ENCODE results near the gene TMEM158.

The TMEM158 gene

DNA sequence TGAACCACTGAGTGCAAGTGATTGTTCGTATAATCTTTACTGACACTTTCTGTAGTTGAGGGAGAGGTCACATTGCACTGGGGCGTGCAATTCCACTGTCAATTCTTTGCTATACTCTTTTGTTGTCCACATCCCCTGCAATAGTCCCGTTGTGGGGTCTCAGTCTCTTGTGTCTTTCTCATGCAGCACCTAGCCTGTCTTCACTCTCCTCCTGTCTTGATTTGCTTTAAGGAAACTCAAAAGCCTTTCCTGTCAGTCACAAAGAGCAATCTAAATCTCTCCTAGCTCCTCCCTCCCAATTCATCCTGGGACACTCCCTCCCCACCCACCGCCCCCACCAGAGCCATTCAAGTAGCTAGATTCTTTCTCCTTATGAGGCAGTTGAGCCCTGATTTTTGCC is 13.2 kb upstream of the TMEM158 start:
- no peak for ATAC-seq
- TF ChIP-seq, protein P1, sequence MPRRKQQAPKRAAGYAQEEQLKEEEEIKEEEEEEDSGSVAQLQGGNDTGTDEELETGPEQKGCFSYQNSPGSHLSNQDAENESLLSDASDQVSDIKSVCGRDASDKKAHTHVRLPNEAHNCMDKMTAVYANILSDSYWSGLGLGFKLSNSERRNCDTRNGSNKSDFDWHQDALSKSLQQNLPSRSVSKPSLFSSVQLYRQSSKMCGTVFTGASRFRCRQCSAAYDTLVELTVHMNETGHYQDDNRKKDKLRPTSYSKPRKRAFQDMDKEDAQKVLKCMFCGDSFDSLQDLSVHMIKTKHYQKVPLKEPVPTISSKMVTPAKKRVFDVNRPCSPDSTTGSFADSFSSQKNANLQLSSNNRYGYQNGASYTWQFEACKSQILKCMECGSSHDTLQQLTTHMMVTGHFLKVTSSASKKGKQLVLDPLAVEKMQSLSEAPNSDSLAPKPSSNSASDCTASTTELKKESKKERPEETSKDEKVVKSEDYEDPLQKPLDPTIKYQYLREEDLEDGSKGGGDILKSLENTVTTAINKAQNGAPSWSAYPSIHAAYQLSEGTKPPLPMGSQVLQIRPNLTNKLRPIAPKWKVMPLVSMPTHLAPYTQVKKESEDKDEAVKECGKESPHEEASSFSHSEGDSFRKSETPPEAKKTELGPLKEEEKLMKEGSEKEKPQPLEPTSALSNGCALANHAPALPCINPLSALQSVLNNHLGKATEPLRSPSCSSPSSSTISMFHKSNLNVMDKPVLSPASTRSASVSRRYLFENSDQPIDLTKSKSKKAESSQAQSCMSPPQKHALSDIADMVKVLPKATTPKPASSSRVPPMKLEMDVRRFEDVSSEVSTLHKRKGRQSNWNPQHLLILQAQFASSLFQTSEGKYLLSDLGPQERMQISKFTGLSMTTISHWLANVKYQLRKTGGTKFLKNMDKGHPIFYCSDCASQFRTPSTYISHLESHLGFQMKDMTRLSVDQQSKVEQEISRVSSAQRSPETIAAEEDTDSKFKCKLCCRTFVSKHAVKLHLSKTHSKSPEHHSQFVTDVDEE (CRISPR knock-in tag; IDR thresholded peaks at IDR 0.05), result no peak
- TF ChIP-seq ZNF70 (CRISPR knock-in tag; IDR thresholded peaks at IDR 0.05) (no peak), ZFP3 (CRISPR knock-in tag; IDR thresholded peaks at IDR 0.05) (no peak), ZNF565 (CRISPR knock-in tag; conservative IDR thresholded peaks at IDR 0.05; ENCODE audit: low read depth) (no peak), ISL1 (CRISPR knock-in tag; IDR thresholded peaks at IDR 0.05) (no peak), ZFP30 (CRISPR knock-in tag; IDR thresholded peaks at IDR 0.05) (no peak), TCF4 (CRISPR knock-in tag; IDR thresholded peaks at IDR 0.05; ENCODE audit: borderline replicate concordance) (no peak), GLIS3 (CRISPR knock-in tag; IDR thresholded peaks at IDR 0.05) (no peak), TOX (CRISPR knock-in tag; IDR thresholded peaks at IDR 0.05; ENCODE audit: borderline replicate concordance) (no peak), ZNF8 (CRISPR knock-in tag; IDR thresholded peaks at IDR 0.05) (no peak), BACH2 (CRISPR knock-in tag; IDR thresholded peaks at IDR 0.05; ENCODE audit: borderline replicate concordance) (no peak), ZC3H10 (CRISPR knock-in tag; IDR thresholded peaks at IDR 0.05) (no peak), CSDC2 (CRISPR knock-in tag; IDR thresholded peaks at IDR 0.05) (no peak), ESRRG (CRISPR knock-in tag; IDR thresholded peaks at IDR 0.05) (no peak), SNAI2 (CRISPR knock-in tag; IDR thresholded peaks at IDR 0.05) (no peak)
- TF ChIP-seq, protein P2, sequence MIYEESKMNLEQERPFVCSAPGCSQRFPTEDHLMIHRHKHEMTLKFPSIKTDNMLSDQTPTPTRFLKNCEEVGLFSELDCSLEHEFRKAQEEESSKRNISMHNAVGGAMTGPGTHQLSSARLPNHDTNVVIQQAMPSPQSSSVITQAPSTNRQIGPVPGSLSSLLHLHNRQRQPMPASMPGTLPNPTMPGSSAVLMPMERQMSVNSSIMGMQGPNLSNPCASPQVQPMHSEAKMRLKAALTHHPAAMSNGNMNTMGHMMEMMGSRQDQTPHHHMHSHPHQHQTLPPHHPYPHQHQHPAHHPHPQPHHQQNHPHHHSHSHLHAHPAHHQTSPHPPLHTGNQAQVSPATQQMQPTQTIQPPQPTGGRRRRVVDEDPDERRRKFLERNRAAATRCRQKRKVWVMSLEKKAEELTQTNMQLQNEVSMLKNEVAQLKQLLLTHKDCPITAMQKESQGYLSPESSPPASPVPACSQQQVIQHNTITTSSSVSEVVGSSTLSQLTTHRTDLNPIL (CRISPR knock-in tag; IDR thresholded peaks at IDR 0.05; ENCODE audit: low read depth), result no peak
- TF ChIP-seq, protein P3, sequence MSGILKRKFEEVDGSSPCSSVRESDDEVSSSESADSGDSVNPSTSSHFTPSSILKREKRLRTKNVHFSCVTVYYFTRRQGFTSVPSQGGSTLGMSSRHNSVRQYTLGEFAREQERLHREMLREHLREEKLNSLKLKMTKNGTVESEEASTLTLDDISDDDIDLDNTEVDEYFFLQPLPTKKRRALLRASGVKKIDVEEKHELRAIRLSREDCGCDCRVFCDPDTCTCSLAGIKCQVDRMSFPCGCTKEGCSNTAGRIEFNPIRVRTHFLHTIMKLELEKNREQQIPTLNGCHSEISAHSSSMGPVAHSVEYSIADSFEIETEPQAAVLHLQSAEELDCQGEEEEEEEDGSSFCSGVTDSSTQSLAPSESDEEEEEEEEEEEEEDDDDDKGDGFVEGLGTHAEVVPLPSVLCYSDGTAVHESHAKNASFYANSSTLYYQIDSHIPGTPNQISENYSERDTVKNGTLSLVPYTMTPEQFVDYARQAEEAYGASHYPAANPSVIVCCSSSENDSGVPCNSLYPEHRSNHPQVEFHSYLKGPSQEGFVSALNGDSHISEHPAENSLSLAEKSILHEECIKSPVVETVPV (CRISPR knock-in tag; IDR thresholded peaks at IDR 0.05), result no peak

DNA sequence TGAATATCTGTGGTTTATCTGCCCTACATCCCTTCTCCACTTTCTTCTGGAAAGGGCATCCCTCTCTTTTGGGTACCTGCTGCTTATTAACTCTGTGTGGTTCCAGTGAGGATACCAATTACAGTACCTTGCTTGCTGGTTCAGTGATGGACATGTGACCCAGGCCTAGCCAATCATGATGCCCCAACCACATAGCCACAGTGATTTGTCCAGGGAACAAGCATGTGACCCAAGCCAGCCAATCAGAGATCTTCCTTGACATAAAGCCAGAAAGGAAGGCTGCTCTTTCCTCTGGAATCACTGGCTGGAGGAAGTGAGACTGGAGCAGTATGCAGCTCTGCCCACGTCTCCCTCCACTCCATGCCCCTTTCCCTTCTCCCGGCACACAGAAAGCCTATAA is 10.9 kb upstream of the TMEM158 start:
- TF ChIP-seq ZNF70 (CRISPR knock-in tag; IDR thresholded peaks at IDR 0.05) (no peak), ZNF8 (CRISPR knock-in tag; IDR thresholded peaks at IDR 0.05) (no peak), ZNF565 (CRISPR knock-in tag; conservative IDR thresholded peaks at IDR 0.05; ENCODE audit: low read depth) (no peak), TCF4 (CRISPR knock-in tag; IDR thresholded peaks at IDR 0.05; ENCODE audit: borderline replicate concordance) (no peak), ZFP30 (CRISPR knock-in tag; IDR thresholded peaks at IDR 0.05) (no peak), OSR1 (CRISPR knock-in tag; IDR thresholded peaks at IDR 0.05) (no peak), SNAI2 (CRISPR knock-in tag; IDR thresholded peaks at IDR 0.05) (no peak), BACH2 (CRISPR knock-in tag; IDR thresholded peaks at IDR 0.05; ENCODE audit: borderline replicate concordance) (no peak), ZC3H10 (CRISPR knock-in tag; IDR thresholded peaks at IDR 0.05) (no peak), ISL1 (CRISPR knock-in tag; IDR thresholded peaks at IDR 0.05) (no peak), ARNTL (CRISPR knock-in tag; IDR thresholded peaks at IDR 0.05; ENCODE audit: borderline replicate concordance, low read depth) (no peak)
- TF ChIP-seq, protein P3 (CRISPR knock-in tag; IDR thresholded peaks at IDR 0.05), result no peak
- TF ChIP-seq, protein P4, sequence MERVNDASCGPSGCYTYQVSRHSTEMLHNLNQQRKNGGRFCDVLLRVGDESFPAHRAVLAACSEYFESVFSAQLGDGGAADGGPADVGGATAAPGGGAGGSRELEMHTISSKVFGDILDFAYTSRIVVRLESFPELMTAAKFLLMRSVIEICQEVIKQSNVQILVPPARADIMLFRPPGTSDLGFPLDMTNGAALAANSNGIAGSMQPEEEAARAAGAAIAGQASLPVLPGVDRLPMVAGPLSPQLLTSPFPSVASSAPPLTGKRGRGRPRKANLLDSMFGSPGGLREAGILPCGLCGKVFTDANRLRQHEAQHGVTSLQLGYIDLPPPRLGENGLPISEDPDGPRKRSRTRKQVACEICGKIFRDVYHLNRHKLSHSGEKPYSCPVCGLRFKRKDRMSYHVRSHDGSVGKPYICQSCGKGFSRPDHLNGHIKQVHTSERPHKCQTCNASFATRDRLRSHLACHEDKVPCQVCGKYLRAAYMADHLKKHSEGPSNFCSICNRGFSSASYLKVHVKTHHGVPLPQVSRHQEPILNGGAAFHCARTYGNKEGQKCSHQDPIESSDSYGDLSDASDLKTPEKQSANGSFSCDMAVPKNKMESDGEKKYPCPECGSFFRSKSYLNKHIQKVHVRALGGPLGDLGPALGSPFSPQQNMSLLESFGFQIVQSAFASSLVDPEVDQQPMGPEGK (CRISPR knock-in tag; IDR thresholded peaks at IDR 0.05; ENCODE audit: borderline replicate concordance), result no peak
- TF ChIP-seq, protein P5, sequence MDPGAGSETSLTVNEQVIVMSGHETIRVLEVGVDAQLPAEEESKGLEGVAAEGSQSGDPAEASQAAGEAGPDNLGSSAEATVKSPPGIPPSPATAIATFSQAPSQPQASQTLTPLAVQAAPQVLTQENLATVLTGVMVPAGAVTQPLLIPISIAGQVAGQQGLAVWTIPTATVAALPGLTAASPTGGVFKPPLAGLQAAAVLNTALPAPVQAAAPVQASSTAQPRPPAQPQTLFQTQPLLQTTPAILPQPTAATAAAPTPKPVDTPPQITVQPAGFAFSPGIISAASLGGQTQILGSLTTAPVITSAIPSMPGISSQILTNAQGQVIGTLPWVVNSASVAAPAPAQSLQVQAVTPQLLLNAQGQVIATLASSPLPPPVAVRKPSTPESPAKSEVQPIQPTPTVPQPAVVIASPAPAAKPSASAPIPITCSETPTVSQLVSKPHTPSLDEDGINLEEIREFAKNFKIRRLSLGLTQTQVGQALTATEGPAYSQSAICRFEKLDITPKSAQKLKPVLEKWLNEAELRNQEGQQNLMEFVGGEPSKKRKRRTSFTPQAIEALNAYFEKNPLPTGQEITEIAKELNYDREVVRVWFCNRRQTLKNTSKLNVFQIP (CRISPR knock-in tag; IDR thresholded peaks at IDR 0.05; ENCODE audit: borderline replicate concordance, low read depth), result no peak
- ATAC-seq, result no peak; the same call in 2 of the 3 replicates

Measured in SK-N-SH treated with all-trans-retinoic acid at 6 μM for 48 hours (cell line).